ENCODE data around the gene TRPT1.

TRPT1 gene

GRCh38 chr11:64226507-64227051, 593 bp upstream of the TRPT1 start:
- no peak for TF ChIP-seq CTCF (IDR thresholded peaks at IDR 0.05; ENCODE audit: low read depth, low read length)
- no peak for DNase-seq (ENCODE audit: extremely low read depth, low read depth)

- no peak for DNase-seq (ENCODE audit: extremely low read depth, low read depth)
- TF ChIP-seq CTCF (IDR thresholded peaks at IDR 0.05; ENCODE audit: low read depth, low read length) = no peak
These were observed 937 bp downstream of the TRPT1 start for GRCh38 chr11:64224891-64225607.

GRCh38 chr11:64224151-64224890, 1.7 kb downstream of the TRPT1 start:
- DNase-seq (ENCODE audit: extremely low read depth, low read depth) = no peak
- TF ChIP-seq CTCF (IDR thresholded peaks at IDR 0.05; ENCODE audit: low read depth, low read length) = no peak

- DNase-seq (ENCODE audit: extremely low read depth, low read depth) = no peak
- no peak for TF ChIP-seq CTCF (IDR thresholded peaks at IDR 0.05; ENCODE audit: low read depth, low read length)
These were observed 2.9 kb downstream of the TRPT1 start for GRCh38 chr11:64223001-64223651.

- no peak for TF ChIP-seq CTCF (IDR thresholded peaks at IDR 0.05; ENCODE audit: low read depth, low read length)
These were observed 3.4 kb downstream of the TRPT1 start for GRCh38 chr11:64222651-64223000.

GRCh38 chr11:64220798-64221197, 5.2 kb downstream of the TRPT1 start:
- no peak for DNase-seq (ENCODE audit: extremely low read depth, low read depth)
- no peak for TF ChIP-seq CTCF (IDR thresholded peaks at IDR 0.05; ENCODE audit: low read depth, low read length)

More at GRCh38 chr11:64222651-64223000, 3.4 kb downstream of the TRPT1 start:
- DNase-seq (ENCODE audit: extremely low read depth, low read depth) = no peak

- TF ChIP-seq CTCF (IDR thresholded peaks at IDR 0.05; ENCODE audit: low read depth, low read length) = no peak
- no peak for DNase-seq (ENCODE audit: extremely low read depth, low read depth)
These were observed 5.7 kb downstream of the TRPT1 start for GRCh38 chr11:64220271-64220670.

Data from AG09319 (cell line).